HG03064 (cell line): ENCODE data around the gene ACAD8.

Source experiments
- ATAC-seq: cut with Tn5 transposase; IDR thresholded peaks from one replicate; pipeline ENCODE4 v1.9.1; 2021; ENCODE audit warnings: low read depth; ENCODE audit not compliant: unreplicated experiment

Gene ACAD8

DNA sequence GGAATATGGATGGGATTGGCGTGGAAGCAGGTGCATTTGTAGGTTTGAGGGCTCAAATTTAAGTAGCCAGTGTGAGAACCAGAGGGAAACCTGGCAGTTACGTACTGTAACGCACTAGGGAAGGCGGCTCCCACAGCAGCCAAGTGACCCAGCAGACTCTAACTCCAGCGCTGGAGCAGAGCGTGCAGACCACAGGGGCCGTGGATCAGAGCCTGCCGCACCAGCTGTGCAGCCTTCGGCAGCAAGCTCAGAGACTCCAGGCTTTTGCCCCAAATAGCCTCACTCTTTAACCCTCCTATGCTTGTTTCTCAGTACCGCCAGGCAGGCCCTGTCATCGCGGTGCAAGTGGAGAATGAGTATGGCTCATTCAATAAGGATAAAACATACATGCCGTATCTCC, 35.1 kb downstream of the ACAD8 start:
- ATAC-seq: no peak

DNA sequence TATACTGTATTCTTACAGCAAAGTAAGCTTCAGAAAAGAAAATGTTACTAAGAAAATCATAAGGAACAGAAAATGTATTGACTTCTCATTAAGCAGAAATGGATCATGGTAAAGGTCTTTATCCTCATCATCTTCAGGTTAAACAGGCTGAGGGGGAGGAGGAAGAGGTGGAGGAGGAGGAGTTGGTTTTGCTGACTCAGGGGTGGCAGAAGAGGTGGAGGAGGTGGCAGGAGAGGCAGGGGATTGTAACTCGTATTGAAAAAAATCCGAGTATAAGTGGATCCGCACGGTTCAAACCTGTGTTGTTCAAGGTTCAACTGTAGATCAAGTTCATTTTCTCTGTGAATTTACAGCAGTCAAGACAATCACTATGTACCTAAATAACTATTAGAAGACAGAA, 35.8 kb downstream of the ACAD8 start:
- no peak for ATAC-seq

DNA sequence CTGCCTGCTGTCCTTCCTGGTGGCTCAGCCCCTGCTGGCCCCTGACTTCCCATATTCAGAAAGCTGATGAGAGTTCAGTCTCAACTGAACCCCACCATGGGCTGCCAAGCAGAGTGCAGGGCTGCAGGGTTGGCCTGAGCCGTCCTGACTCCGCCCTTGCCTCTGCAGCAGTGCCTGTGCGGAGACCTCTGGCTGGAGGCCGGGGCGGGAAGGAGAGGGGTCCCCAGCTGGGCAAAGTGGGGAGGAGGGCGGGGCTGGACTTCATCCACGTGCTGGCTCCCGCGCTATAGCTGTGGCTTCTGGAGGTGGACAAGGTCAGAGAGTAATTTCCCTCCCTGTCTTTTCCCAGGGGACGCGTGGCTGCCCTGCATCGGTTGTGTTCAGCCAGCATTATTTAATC, 36.4 kb downstream of the ACAD8 start:
- no peak for ATAC-seq

DNA sequence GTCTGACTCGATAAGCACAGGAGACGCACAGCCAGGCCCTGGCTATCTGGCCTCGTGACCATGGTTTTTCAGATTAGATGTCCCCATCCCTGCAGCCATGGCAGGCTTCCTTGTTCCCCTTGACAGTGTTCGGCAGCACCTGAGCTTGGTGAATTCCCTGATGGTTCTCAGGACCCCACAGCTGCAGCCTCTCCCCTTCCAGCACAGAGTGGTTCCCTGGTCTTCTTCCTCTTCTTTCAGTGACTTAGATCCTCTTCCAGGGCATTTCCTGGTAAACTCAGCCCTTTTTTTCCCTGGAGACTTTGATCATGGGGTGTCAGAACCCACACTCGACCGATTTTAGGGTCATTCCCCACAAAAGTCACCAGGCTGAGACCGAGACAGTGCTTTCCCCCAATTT, 37.3 kb downstream of the ACAD8 start:
- no peak for ATAC-seq

DNA sequence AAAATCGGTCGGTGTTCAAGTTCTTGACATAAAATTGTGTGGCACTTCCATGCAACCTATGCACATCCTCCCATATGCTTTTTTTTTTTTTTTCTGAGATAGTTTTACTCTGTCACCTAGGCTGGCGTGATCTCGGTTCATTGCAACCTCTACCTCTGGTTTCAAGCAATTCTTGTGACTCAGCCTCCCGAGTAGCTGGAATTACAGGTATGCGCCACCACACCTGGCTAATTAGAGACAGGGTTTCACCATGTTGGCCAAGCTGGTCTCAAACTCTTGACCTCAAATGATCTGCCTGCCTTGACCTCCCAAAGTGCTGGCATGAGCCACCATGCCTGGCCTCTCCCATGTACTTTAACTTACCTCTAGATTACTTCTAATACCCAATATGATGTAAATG, 37.8 kb downstream of the ACAD8 start:
- ATAC-seq: no peak

DNA sequence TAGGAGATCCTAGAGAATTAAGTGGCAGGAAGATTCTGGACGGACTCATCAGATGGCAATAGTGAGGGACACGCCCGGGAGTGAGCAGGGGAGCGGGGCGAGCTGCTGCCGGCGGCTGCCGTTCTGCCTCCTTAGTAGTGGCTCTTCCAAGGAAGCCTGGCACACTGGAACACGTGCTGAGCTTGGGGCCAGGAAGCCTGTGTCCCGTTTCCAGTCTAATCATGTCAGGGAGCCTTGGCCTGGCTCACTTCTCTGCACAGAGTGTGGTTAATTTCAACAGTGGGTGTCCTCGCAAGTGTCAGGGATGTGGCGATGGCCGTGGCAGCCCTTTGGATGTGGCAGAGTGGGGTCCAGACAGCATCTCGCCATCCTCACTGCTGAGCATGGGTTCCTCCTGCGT, 39.3 kb downstream of the ACAD8 start:
- ATAC-seq: no peak

DNA sequence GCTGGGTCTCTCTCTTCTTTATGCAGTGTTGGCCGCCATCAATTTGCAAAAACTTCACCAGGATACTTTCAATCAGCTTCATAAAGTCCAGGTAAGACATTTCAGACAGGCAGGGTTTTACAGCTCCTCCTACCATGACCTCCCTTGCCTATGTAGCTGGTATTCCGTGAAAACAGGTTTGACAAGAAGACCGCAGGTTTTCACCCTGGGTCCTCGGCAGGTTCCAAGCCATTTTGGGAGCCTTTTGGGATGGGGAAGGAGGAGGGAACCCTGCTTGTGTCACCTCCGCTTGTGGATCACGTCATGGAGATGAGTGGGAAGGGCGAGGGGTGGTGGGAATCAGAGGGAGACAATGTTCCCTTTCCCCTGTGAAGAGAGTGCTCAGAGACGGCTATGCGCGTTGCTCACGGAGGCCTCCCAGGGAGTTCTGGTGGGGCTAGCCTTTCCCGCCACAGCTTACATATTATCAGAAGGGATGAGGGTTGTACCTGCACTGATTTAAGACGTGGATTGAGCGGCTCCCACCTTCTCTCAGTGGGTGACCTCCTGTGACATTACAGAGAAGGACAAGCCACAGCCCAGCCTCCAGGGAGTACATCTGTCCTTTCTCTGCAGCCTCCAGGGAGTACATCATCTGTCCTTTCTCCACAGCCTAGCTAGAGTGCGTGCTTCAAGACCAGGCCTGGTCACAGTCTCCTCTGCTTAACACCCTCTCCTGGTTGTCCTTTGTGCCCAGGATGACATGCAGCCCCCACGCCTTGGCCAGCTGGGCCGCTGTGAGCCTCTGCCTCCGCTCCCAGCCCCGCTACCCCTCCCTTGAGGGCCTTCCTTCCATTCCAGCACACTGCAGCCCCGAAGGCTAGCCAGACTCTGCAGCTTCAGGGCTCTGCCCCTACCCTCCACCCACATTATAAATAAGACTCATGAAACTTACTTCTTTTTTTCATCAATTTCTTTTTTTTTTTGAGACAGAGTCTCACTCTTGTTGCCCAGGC, 40.0 kb downstream of the ACAD8 start:
- ATAC-seq: no peak

DNA sequence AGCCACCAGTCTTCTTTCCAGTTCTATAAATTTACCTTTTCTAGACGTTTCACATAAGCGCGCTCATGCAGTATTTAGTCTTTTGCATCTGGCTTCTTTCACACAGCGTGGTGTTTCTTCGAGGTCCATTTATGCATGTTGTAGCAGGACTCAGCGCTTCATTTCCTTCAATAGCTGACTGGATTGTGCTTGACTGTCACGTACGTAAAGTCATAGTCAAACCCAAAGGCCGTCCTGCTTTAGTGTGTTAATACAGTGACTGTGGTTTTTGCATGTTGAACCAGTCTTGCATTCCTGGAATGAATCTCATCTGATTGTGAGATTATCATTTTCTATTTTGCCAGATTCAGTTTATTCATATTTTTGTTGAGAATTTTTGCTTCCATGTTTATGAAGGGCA, 41.3 kb downstream of the ACAD8 start:
- no peak for ATAC-seq

DNA sequence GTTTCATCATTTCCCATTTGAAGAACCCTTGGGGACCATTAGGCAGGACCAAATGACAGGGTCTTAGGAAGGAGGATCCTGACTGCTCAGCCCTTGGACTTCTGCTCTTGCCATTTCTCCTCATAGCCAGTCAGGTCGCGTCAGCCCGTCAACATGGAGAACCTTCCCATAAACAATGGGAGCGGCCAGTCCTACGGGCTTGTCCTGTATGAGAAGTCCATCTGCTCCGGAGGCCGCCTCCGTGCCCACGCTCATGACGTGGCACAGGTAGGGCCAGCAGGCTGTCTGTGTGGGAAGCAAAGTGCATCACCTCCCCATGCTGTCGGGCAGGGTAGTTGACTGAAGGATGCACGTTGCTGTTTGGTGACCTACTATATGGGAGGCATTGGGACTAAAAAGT, 58.9 kb downstream of the ACAD8 start:
- no peak for ATAC-seq

DNA sequence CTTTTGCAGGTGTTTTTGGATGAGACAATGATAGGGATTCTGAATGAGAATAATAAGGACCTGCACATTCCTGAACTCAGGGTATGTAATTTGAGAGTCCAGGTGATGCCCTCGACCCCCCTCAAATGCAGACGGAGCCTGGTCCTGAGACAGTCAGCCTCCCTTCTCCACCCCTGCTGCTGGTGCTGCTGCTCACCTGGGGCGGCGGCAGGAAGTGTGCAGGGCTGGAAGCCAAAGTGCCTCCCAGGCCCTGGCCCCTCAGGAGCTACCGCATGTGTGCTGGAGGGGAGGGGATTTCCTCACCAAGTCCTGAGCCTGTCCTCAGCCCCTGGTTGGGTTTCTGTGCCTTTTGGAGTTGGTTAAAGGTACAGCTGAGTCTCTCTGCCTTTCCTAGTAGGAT, 59.4 kb downstream of the ACAD8 start:
- ATAC-seq: no peak

DNA sequence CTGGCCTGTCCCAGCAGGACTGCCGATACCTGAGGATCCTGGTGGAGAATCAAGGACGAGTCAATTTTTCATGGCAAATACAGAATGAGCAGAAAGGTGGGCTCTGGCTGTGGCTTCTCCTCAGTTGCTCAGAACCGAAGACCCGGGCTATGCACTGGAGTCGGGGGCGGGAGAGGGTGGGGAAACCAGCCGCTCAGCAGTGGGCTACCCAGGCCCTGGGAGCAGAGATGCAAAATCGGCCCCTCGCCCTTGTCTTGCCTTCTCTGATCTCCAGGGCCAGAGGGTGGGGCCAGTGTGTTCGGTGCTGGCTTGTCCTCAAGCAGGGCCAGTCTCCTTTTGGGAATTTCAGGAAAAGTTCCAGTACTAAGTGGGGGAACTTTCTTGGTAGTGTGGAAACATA, 60.0 kb downstream of the ACAD8 start:
- ATAC-seq: no peak

DNA sequence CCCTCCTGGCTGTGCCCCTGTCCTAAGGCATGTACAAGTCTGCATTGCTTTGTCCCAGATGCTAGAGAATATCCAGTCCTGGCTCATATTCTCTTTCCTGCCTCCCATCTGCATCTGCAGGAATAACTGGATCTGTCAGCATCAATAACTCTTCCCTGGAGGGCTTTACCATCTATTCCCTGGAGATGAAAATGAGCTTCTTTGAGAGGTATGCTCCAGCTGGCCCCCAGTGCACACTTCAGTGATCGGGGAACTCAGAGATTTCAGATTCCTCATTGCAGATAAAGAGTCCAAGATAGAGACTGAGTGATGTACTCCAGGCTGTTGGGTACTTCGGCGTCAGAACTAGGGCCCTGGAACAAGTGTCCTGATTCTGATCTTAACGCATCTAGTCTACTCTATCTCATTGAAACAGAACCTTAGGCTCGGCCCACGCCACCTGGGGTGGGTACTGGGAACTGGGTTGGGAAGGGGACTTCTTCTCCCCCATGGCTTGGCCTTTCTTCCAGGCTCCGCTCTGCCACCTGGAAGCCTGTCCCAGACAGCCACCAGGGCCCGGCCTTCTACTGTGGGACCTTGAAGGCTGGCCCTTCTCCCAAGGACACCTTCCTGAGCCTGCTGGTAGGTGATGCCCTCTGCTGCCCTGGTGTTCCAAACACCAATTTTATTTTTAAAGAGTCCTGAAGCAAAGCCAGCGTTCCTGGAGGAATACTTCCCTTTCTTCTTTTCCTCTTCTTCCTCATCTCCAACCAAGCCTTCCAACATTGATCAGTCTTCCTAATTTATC, 60.6 kb downstream of the ACAD8 start:
- no peak for ATAC-seq
